HCT116 (cell line): Measurements from ENCODE around the gene CABP2.

Experiments used
- EZH2 ChIP-seq: fragments of 200-600 bp; sonication (generic); IDR thresholded peaks from 2 replicates; pipeline ENCODE4 v1.6.1; 2017; ENCODE audit warnings: antibody characterized with exemption, mixed run types
- JUND ChIP-seq: IDR thresholded peaks from 2 replicates; pipeline ENCODE4 v1.6.1; 2012
- POLR2A ChIP-seq: IDR thresholded peaks from 2 replicates; pipeline ENCODE4 v1.7.0; 2011; ENCODE audit warnings: borderline replicate concordance; ENCODE audit not compliant: insufficient read depth, insufficient read length; ENCODE audit errors: extremely low read depth
- POLR2AphosphoS5 ChIP-seq: IDR thresholded peaks from 2 replicates; pipeline ENCODE4 v1.6.1; 2011; ENCODE audit warnings: mild to moderate bottlenecking, low read depth, low read length, moderate library complexity
- RAD21 ChIP-seq: IDR thresholded peaks from 2 replicates; pipeline ENCODE4 v1.6.1; 2012; ENCODE audit warnings: low read depth, mild to moderate bottlenecking
- SRF ChIP-seq: IDR thresholded peaks from 2 replicates; pipeline ENCODE4 v1.6.1; 2012; ENCODE audit warnings: low read depth
- TCF7L2 ChIP-seq: IDR thresholded peaks from 2 replicates; pipeline ENCODE4 v1.7.0; 2011; ENCODE audit warnings: borderline replicate concordance, inconsistent platforms; ENCODE audit not compliant: insufficient read depth, insufficient read length; ENCODE audit errors: extremely low read depth
- ZFX ChIP-seq: fragments of 450-650 bp; IDR thresholded peaks from 2 replicates; pipeline ENCODE4 v1.6.1; 2017
- ZNF274 ChIP-seq: fragments of 200-500 bp; sonication (Bioruptor generic); IDR thresholded peaks from 2 replicates; pipeline ENCODE4 v1.6.1; 2014; ENCODE audit warnings: mild to moderate bottlenecking, low read depth, low read length, inconsistent platforms
- TF ChIP-seq, protein P1 (sequence below), 3 experiments: fragments of 200-600 bp in 1 of 3; sonication (generic) in 1 of 3; IDR thresholded peaks in 2 of 3; conservative IDR thresholded peaks in 1 of 3; 2 replicates each; pipeline ENCODE4 v1.5.1; 2012 to 2017; ENCODE audit warnings: low read depth in 2 of 3, low read length in 2 of 3, antibody characterized with exemption in 1 of 3, borderline replicate concordance in 1 of 3, control low read depth in 1 of 3, mild to moderate bottlenecking in 1 of 3, mixed read lengths in 1 of 3, mixed run types in 1 of 3, moderate library complexity in 1 of 3; ENCODE audit not compliant: insufficient read depth in 1 of 3
- TF ChIP-seq, protein P2 (sequence below): IDR thresholded peaks from 2 replicates; pipeline ENCODE4 v1.6.1; 2011; ENCODE audit warnings: mild to moderate bottlenecking, low read length, moderate library complexity; ENCODE audit not compliant: insufficient replicate concordance; ENCODE audit errors: extremely low read depth

DNA sequence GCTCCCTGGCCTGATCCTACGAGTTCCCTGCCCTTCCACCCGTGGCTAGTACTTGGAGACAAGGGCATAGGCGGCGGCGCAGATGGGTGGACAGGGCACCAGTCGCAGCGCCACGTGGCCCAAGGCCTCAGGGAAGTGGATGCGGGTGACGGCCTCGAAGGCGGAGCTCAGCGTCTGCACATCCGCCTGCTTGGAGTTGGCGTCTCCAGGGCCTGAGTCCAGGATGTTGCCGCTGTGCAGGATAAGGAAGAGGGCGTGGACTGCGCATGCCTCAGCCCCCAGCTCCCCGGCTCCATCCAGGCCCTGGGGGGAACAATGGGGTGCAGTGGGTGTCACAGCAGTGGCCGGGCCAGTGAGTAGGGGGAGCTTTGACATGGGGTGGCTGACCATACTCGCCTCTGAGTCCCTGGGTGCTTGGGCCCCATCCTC is 24.7 kb downstream of the CABP2 start:
- TF ChIP-seq, protein P1, sequence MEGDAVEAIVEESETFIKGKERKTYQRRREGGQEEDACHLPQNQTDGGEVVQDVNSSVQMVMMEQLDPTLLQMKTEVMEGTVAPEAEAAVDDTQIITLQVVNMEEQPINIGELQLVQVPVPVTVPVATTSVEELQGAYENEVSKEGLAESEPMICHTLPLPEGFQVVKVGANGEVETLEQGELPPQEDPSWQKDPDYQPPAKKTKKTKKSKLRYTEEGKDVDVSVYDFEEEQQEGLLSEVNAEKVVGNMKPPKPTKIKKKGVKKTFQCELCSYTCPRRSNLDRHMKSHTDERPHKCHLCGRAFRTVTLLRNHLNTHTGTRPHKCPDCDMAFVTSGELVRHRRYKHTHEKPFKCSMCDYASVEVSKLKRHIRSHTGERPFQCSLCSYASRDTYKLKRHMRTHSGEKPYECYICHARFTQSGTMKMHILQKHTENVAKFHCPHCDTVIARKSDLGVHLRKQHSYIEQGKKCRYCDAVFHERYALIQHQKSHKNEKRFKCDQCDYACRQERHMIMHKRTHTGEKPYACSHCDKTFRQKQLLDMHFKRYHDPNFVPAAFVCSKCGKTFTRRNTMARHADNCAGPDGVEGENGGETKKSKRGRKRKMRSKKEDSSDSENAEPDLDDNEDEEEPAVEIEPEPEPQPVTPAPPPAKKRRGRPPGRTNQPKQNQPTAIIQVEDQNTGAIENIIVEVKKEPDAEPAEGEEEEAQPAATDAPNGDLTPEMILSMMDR (IDR thresholded peaks at IDR 0.05 in 2 of 3, conservative IDR thresholded peaks at IDR 0.05 in 1 of 3; ENCODE audit: borderline replicate concordance in 1 of 3, insufficient read depth in 1 of 3, low read depth in 2 of 3, low read length in 2 of 3), result no peak
- TF ChIP-seq SRF, result no peak
- no peak for TF ChIP-seq POLR2A
- TF ChIP-seq POLR2AphosphoS5, result no peak
- TF ChIP-seq, protein P2, sequence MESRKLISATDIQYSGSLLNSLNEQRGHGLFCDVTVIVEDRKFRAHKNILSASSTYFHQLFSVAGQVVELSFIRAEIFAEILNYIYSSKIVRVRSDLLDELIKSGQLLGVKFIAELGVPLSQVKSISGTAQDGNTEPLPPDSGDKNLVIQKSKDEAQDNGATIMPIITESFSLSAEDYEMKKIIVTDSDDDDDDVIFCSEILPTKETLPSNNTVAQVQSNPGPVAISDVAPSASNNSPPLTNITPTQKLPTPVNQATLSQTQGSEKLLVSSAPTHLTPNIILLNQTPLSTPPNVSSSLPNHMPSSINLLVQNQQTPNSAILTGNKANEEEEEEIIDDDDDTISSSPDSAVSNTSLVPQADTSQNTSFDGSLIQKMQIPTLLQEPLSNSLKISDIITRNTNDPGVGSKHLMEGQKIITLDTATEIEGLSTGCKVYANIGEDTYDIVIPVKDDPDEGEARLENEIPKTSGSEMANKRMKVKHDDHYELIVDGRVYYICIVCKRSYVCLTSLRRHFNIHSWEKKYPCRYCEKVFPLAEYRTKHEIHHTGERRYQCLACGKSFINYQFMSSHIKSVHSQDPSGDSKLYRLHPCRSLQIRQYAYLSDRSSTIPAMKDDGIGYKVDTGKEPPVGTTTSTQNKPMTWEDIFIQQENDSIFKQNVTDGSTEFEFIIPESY, result no peak
- no peak for TF ChIP-seq ZNF274
- no peak for TF ChIP-seq TCF7L2
- no peak for TF ChIP-seq JUND
- TF ChIP-seq ZFX, result no peak
- no peak for TF ChIP-seq EZH2
- no peak for TF ChIP-seq RAD21
